Neutrophil (primary cell): ENCODE results near the gene DIP2C.

ENCODE experiments used
- H3K27ac ChIP-seq: fragments of 200-600 bp; sonication (generic); 2 replicates; pipeline ENCODE4 v1.5.1; 2016; ENCODE audit warnings: mild to moderate bottlenecking, moderate library complexity
- H3K27me3 ChIP-seq: fragments of 200-600 bp; sonication (generic); 2 replicates; pipeline ENCODE4 v1.6.0; 2016; ENCODE audit warnings: mild to moderate bottlenecking
- H3K36me3 ChIP-seq: fragments of 200-600 bp; sonication (generic); 2 replicates; pipeline ENCODE4 v1.5.1; 2017
- H3K4me1 ChIP-seq, 2 experiments: fragments of 200-600 bp in 1 of 2; sonication (generic) in 1 of 2; 1 replicate in 1 of 2; 2 replicates in 1 of 2; pipeline versions ENCODE4 v1.5.1 to v1.6.1; 2013 to 2016; ENCODE audit warnings: low read depth in 1 of 2, low read length in 1 of 2, mild to moderate bottlenecking in 1 of 2, moderate library complexity in 1 of 2; ENCODE audit not compliant: control insufficient read depth in 1 of 2, insufficient read depth in 1 of 2
- H3K4me3 ChIP-seq, 2 experiments: fragments of 200-600 bp in 1 of 2; sonication (generic) in 1 of 2; 1 replicate in 1 of 2; 2 replicates in 1 of 2; pipeline ENCODE4 v1.5.1; 2013 to 2016; ENCODE audit warnings: low read depth in 1 of 2, low read length in 1 of 2, mild to moderate bottlenecking in 1 of 2, moderate library complexity in 1 of 2
- H3K9me3 ChIP-seq: fragments of 200-600 bp; sonication (generic); 2 replicates; pipeline ENCODE4 v1.5.1; 2016
- TF ChIP-seq, protein P1 (sequence below): fragments of 200-600 bp; sonication (generic); IDR thresholded peaks from 2 replicates; pipeline ENCODE4 v1.5.1; 2016; ENCODE audit warnings: antibody characterized with exemption

Gene DIP2C

DNA sequence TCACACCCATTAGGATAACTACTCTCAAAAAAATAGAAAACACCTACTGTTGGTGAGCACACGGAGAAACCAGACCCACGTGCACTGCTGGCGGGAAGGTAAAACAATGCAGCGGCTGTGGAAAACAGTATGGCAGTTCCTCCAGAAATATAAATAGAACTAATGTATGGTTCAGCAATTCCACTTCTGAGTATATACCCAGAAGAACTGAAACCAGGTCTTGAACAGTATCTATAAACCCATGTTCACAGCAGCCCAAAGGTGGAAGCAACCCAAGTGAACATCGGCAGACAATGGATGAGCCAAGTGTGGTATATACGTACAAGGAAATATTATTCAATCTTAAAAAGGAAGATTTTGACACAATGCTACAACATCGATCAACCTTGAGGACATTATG is 389.5 kb downstream of the DIP2C start:
- TF ChIP-seq, protein P1, sequence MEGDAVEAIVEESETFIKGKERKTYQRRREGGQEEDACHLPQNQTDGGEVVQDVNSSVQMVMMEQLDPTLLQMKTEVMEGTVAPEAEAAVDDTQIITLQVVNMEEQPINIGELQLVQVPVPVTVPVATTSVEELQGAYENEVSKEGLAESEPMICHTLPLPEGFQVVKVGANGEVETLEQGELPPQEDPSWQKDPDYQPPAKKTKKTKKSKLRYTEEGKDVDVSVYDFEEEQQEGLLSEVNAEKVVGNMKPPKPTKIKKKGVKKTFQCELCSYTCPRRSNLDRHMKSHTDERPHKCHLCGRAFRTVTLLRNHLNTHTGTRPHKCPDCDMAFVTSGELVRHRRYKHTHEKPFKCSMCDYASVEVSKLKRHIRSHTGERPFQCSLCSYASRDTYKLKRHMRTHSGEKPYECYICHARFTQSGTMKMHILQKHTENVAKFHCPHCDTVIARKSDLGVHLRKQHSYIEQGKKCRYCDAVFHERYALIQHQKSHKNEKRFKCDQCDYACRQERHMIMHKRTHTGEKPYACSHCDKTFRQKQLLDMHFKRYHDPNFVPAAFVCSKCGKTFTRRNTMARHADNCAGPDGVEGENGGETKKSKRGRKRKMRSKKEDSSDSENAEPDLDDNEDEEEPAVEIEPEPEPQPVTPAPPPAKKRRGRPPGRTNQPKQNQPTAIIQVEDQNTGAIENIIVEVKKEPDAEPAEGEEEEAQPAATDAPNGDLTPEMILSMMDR: no peak
- Histone ChIP-seq H3K9me3 (no peaks in the 10 kb centered on the region), H3K4me1 (no peaks in the 10 kb centered on the region), H3K4me3 (no peak overlapping the region), H3K36me3 (no peaks in the 10 kb centered on the region), H3K27me3 (peaks cover 6% of the 10 kb centered on the region), H3K27ac (no peak overlapping the region)

DNA sequence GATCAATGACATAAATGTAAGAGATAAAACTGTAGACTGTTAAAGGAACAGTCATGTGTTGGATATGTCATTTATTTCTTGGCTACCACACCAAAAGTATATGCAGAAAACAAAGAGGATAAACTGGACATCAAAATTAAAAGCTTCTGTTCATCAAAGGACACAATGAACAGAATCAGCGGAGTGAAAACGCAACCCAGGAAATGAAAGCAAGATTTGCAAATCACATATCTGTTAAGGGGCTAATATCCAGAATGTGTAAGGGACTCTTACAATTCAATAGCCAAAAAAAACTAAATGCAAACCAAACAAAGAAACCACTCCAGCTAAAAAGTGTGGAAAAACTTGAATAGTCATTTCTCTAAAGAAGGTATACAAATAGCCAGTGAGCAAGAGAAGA is 390.0 kb downstream of the DIP2C start:
- Histone ChIP-seq H3K27me3 (peaks cover 6% of the 10 kb centered on the region), H3K36me3 (no peaks in the 10 kb centered on the region), H3K4me1 (no peaks in the 10 kb centered on the region), H3K4me3 (no peak overlapping the region), H3K27ac (no peak overlapping the region), H3K9me3 (no peaks in the 10 kb centered on the region)
- TF ChIP-seq, protein P1: no peak

DNA sequence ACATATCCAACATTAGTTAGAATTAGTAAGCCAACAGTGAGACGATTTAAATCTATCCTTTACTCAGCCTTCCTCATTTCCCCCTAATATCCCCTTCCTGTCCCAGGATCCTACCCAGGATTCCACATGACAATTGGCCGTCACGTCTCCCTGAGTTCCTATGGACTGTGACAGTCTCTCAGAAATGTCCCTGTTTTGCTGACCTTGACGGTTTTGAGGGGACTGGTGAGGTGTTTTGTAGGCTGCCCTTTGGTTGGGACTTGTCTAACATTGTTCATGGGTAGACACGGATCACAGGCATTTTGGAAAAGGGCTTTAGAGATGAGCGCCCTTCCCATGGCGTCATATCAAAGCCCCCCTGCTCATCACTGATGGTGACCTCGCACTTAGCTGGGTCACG is 391.4 kb downstream of the DIP2C start:
- Histone ChIP-seq H3K9me3 (no peaks in the 10 kb centered on the region), H3K4me1 (no peaks in the 10 kb centered on the region), H3K27ac (no peak overlapping the region), H3K27me3 (peaks cover 10% of the 10 kb centered on the region), H3K36me3 (no peaks in the 10 kb centered on the region), H3K4me3 (no peak overlapping the region)
- TF ChIP-seq, protein P1: no peak

DNA sequence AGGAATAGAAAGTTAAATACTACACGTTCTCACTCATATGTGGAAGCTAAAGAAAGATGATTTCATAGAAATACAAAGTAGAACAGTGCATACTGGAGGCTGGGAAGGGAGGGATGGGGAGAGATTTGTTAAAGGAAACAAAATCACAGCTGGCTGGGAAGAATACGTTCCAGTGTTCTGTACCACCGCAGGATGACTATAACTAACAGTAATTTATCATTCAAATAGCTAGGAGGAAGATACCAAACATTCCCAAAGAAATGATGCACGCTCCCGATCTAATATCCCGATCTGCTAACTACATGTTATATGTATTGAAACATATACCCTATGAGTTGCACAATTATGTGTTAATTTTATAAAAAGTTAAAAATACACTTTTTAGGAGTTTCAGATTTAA is 391.9 kb downstream of the DIP2C start:
- H3K9me3 ChIP-seq: no peaks in the 10 kb centered on the region
- no peaks in the 10 kb centered on the region for H3K36me3 ChIP-seq
- no peak overlapping the region for H3K4me3 ChIP-seq
- no peak overlapping the region for H3K27ac ChIP-seq
- H3K27me3 ChIP-seq: peaks cover 10% of the 10 kb centered on the region
- TF ChIP-seq, protein P1: no peak
- no peaks in the 10 kb centered on the region for H3K4me1 ChIP-seq

DNA sequence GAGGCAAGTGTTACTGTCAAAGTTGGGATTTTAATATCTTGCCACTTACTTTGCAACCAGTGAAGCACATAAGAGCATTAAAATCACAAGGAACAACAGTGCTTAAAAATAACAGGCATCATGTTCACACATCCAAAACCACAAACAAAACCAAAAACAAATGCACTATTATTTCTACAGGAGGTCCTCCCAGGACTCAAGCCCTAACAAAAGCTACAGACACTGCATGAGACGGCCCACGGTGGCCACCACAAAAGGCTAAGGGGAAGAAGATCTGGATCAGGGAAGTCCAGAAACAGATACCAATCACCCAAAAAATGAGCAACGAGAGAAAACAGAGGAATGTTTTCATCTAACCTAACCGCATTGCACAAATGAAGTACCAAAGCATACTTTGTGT is 395.8 kb downstream of the DIP2C start:
- H3K36me3 ChIP-seq: no peaks in the 10 kb centered on the region
- TF ChIP-seq, protein P1: no peak
- H3K27ac ChIP-seq: no peak overlapping the region
- H3K4me3 ChIP-seq: no peak overlapping the region
- no peaks in the 10 kb centered on the region for H3K4me1 ChIP-seq
- no peaks in the 10 kb centered on the region for H3K9me3 ChIP-seq
- peaks cover 7% of the 10 kb centered on the region for H3K27me3 ChIP-seq
